GM23338 (cell line): ENCODE measurements around the gene KCNG3. TPM values are rescaled to one million over a fixed set of nuclear protein-coding genes. Genes with fewer than 3 reads are reported as not detected.

Experiments
- ATAC-seq: fragments of 200-7000 bp; cut with Tn5 transposase; 3 replicates; pipeline ENCODE4 v1.9.1; 2020
- DNase-seq: peaks from one replicate; pipeline ENCODE4 v3.0.0-alpha.2; 2015; ENCODE audit warnings: low spot score
- H2AFZ ChIP-seq: fragments of 200-600 bp; sonication (generic); 2 replicates; pipeline ENCODE4 v1.8.0; 2016; ENCODE audit warnings: antibody characterized with exemption, mild to moderate bottlenecking, moderate library complexity
- H3F3A ChIP-seq: fragments of 200-600 bp; sonication (generic); replicated peaks from 2 replicates; pipeline ENCODE4 v1.8.0; 2017; ENCODE audit warnings: antibody characterized with exemption, mixed run types, low read depth
- H3K27ac ChIP-seq: fragments of 200-600 bp; sonication (generic); 2 replicates; pipeline ENCODE4 v1.6.1; 2016; ENCODE audit warnings: low read depth
- H3K27me3 ChIP-seq: fragments of 200-600 bp; sonication (generic); 2 replicates; pipeline ENCODE4 v1.8.0; 2016; ENCODE audit warnings: mild to moderate bottlenecking, mixed run types, moderate library complexity; ENCODE audit not compliant: insufficient read depth
- H3K36me3 ChIP-seq: fragments of 200-600 bp; sonication (generic); 2 replicates; pipeline ENCODE4 v1.8.0; 2016; ENCODE audit warnings: mild to moderate bottlenecking; ENCODE audit not compliant: insufficient read depth
- H3K4me1 ChIP-seq: fragments of 200-600 bp; sonication (generic); 2 replicates; pipeline ENCODE4 v1.8.0; 2016; ENCODE audit warnings: mild to moderate bottlenecking, moderate library complexity; ENCODE audit not compliant: insufficient read depth
- H3K4me2 ChIP-seq: fragments of 200-600 bp; sonication (generic); 2 replicates; pipeline ENCODE4 v1.7.1; 2017; ENCODE audit warnings: mixed run types
- H3K4me3 ChIP-seq: fragments of 200-600 bp; sonication (generic); 2 replicates; pipeline ENCODE4 v1.6.1; 2016; ENCODE audit warnings: mixed run types
- H3K79me2 ChIP-seq: fragments of 200-600 bp; sonication (generic); replicated peaks from 2 replicates; pipeline ENCODE4 v1.8.0; 2017; ENCODE audit warnings: mild to moderate bottlenecking; ENCODE audit not compliant: insufficient read depth
- H3K9me2 ChIP-seq: fragments of 200-600 bp; sonication (generic); 2 replicates; pipeline ENCODE4 v1.8.0; 2017; ENCODE audit not compliant: insufficient read depth
- H4K20me1 ChIP-seq: fragments of 200-600 bp; sonication (generic); replicated peaks from 2 replicates; pipeline ENCODE4 v1.8.0; 2017; ENCODE audit warnings: mild to moderate bottlenecking; ENCODE audit not compliant: insufficient read depth
- H3K27ac Mint-ChIP-seq: 2 replicates; pipeline ENCODE4 v1.8.0; 2020; ENCODE audit warnings: inconsistent platforms, mild to moderate bottlenecking, moderate library complexity, mixed read lengths
- H3K27me3 Mint-ChIP-seq: 3 replicates; pipeline ENCODE4 v1.8.0; 2022; ENCODE audit warnings: low read depth, mild to moderate bottlenecking, moderate library complexity, mixed read lengths, inconsistent platforms; ENCODE audit not compliant: insufficient read depth, poor library complexity
- H3K36me3 Mint-ChIP-seq: 3 replicates; pipeline ENCODE4 v1.8.0; 2021; ENCODE audit warnings: low read depth, mild to moderate bottlenecking, inconsistent platforms, moderate library complexity, mixed read lengths
- H3K4me1 Mint-ChIP-seq: 3 replicates; pipeline ENCODE4 v1.8.0; 2020; ENCODE audit warnings: mild to moderate bottlenecking, inconsistent platforms, mixed read lengths
- H3K4me3 Mint-ChIP-seq: 3 replicates; pipeline ENCODE4 v1.8.0; 2021; ENCODE audit warnings: moderate library complexity, mild to moderate bottlenecking, inconsistent platforms, mixed read lengths
- H3K9me3 Mint-ChIP-seq: 3 replicates; pipeline ENCODE4 v1.8.0; 2020; ENCODE audit warnings: moderate library complexity, mild to moderate bottlenecking, inconsistent platforms, mixed read lengths
- CTCF ChIP-seq, 2 experiments: fragments of 200-600 bp in 1 of 2; sonication (generic) in 1 of 2; conservative IDR thresholded peaks; 2 replicates each; pipeline versions ENCODE4 v1.5.1 to v1.6.1; 2016 to 2017; ENCODE audit warnings: antibody characterized with exemption in 2 of 2, low read depth in 2 of 2, mild to moderate bottlenecking in 2 of 2, moderate library complexity in 1 of 2
- ETS1 ChIP-seq: IDR thresholded peaks from 2 replicates; pipeline ENCODE4 v1.6.1; 2016; ENCODE audit warnings: antibody characterized with exemption
- EZH2 ChIP-seq: fragments of 200-600 bp; sonication (generic); IDR thresholded peaks from one replicate; pipeline ENCODE4 v1.8.0; 2017; ENCODE audit warnings: antibody characterized with exemption, mild to moderate bottlenecking, low read depth; ENCODE audit not compliant: unreplicated experiment
- JUNB ChIP-seq: IDR thresholded peaks from one replicate; pipeline ENCODE4 v1.6.1; 2016; ENCODE audit warnings: antibody characterized with exemption; ENCODE audit not compliant: unreplicated experiment
- REST ChIP-seq: IDR thresholded peaks from one replicate; pipeline ENCODE4 v1.6.1; 2018; ENCODE audit warnings: antibody characterized with exemption; ENCODE audit not compliant: unreplicated experiment
- STAT1 ChIP-seq: IDR thresholded peaks from one replicate; pipeline ENCODE4 v1.6.1; 2016; ENCODE audit warnings: antibody characterized with exemption; ENCODE audit not compliant: unreplicated experiment
- polyA plus RNA-seq: library from polyadenylated mRNA; unstranded; fragments of >200 nt; fragmentation: Nextera tagmentation; extraction: Ambion mirVana; gene quantifications from 2 replicates; pipeline ENCODE4 v1.2.1, GENCODE V29; 2016
- total RNA-seq: library from RNA; depleted of rRNA; stranded (reverse); fragments of >200 nt; shearing (Covaris generic); gene quantifications from 2 replicates; pipeline ENCODE4 v1.2.3, GENCODE V29; 2014

The KCNG3 gene
- total and polyA plus RNA-seq, 2 experiments from 2014 or later, result 2.5 to 36.2 TPM

DNA sequence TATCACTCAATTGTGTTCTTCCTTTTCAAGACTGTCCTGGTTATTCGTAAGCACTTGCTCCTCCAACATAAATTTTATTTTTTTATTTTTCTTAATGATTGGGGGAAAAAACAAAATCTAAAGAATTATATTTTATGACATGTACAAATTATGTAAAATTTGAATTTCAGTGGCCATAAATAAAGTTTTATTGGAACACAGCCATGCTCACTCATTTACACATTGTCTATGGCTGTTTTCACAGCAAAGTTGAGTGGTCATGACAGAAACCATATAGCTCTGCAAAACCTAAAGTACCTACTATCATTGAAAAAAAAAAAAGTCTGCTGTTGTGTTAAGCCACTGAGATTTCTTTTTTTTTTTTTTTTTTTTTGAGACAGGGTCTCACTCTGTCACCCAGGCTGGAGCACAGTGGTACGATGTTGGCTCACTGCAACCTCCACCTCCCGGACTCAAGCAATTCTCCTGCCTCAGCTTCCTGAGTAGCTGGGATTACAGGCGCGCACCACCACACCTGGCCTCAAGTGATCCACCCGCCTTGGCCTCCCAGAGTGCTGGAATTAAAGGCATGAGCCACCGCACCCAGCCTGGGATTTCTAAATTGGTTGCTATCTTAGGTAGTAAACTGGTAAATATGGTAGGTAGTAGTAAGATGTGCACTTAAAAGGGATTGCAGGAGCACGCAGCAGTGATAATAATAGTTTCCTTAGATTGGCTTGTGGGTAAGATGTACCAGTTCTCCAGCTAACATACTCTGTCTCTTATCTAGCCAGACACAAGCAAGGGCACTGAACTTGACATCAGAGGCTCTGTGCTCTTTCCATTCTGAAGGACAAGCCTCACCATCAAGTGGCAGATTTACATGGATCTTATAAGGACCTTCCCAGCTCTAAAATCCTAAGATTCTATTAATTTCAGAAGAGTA is 44.4 kb downstream of the KCNG3 start (continued):
- TF ChIP-seq CTCF (conservative IDR thresholded peaks at IDR 0.05; ENCODE audit: low read depth in 2 of 2), result no peak
- TF ChIP-seq ETS1, result no peak

DNA sequence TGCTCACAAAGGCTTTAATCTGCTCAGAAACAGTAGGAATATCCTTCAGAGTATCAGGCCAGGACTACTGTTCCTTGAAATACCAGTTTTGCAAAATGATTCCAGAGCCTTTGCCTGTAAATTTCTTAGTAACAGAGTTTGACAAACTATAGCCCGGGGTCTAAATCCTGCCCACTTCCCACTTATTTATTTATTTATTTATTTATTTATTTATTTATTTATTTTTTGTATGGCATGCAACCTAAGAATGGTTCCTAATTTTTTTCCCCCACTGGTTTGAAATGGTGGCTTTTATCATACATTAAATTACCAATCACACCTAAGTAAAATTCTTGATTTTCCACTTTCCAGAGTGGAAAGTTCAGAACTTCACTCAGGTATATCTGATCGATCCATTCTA is 45.6 kb downstream of the KCNG3 start:
- TF ChIP-seq REST (no peak), STAT1 (no peak), JUNB (no peak), EZH2 (no peak)
- Histone ChIP-seq H3K4me1 (peaks cover 2% of the 10 kb centered on the region; the same call in 1 of the 2 replicates), H3K27ac (peak overlapping the region; percentile 71; the same call in 1 of the 2 replicates), H3K36me3 (no peaks in the 10 kb centered on the region), H3K27me3 (no peaks in the 10 kb centered on the region), H3K79me2 (peaks cover 75% of the 10 kb centered on the region), H2AFZ (no peak overlapping the region), H4K20me1 (peaks cover 7% of the 10 kb centered on the region; the same call in 1 of the 2 replicates), H3K4me3 (no peak overlapping the region), H3K9me2 (no peaks in the 10 kb centered on the region), H3K4me2 (no peak overlapping the region), H3F3A (0 out of 2 replicates have a peak, but pooled peaks cover 2% of the 10 kb centered on the region)
- Mint-ChIP-seq H3K36me3 (peaks cover 14% of the 10 kb centered on the region; the same call in 2 of the 3 replicates), H3K27me3 (peaks cover 6% of the 10 kb centered on the region), H3K4me3 (no peak overlapping the region), H3K4me1 (peaks cover 13% of the 10 kb centered on the region; the same call in 1 of the 3 replicates), H3K27ac (no peak overlapping the region), H3K9me3 (no peaks in the 10 kb centered on the region)
- ATAC-seq (no peak), DNase-seq (no peak)
